ENCODE data around the gene STX12.

Gene STX12

DNA sequence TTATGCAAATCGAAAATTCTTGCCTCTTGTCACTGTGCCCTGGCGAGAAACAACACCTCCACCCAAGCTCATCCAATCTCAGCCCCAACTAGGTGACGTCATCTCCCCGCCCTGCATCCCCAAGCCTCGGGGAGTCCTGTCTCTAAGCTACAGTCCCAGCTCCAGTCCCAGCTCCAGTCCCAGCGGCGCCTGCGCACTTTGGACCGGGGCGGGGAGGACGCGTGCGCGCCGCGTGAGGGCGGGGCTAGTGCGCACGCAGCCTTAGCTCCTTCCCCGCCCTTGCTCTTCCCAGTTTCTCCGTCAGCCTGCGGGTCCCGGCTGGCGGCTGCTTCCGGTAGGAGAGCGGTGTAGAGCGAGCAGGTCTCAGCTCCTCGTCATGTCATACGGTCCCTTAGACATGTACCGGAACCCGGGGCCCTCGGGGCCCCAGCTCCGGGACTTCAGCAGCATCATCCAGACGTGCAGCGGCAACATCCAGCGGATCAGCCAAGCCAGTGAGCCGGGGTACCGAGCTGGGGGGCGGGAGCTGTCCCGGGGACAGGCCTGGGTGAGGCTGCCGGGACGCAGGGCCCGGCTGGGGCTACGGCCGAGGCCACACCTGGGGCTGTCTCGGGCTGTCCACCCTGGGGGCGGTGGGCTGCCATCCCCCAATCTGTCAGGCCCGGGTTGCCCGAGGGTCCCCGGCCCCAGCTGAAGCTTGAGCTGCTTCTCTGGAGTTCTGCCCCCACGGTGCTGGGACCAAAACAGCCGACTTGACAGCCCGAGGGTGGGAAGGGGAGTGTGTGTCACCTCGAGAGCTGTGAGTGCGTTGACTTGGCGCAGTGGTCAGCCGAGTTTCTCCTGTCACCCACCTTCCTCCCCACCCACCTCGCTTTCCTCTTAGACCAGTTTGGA lies at the start of gene STX12:
TSS of gene STX12 (plus strand) at position 288 of the 894 bp plus-strand sequence. CDS start at position 377, 89 bp downstream.
- peak; percentile 95 to 98 (median 98) for DNase-seq (ENCODE audit: low read depth in 4 of 4, low spot score in 1 of 4)

DNA sequence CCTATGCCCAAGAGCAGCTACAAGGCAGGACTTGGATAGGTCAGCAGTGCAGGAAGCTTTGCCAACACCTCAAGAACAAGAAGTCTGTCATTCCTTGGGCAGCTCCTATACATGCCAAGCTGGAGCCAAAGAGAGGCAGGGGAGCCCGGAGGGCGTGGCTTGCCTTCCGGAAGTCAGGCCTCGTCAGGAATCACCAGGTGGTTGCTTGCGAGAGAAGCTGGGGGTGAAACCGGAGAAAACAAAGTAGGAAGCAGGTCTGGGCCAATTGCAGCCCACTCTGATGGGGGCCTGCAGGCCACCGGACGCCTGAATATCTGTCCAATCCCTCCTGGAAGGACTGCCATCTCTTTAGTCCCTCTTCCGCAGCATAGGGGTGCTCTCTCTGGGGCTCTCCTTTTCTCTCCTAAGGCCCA lies 48.1 kb upstream of the STX12 start:
- DNase-seq (ENCODE audit: low read depth in 4 of 4, low spot score in 1 of 4) = no peak

DNA sequence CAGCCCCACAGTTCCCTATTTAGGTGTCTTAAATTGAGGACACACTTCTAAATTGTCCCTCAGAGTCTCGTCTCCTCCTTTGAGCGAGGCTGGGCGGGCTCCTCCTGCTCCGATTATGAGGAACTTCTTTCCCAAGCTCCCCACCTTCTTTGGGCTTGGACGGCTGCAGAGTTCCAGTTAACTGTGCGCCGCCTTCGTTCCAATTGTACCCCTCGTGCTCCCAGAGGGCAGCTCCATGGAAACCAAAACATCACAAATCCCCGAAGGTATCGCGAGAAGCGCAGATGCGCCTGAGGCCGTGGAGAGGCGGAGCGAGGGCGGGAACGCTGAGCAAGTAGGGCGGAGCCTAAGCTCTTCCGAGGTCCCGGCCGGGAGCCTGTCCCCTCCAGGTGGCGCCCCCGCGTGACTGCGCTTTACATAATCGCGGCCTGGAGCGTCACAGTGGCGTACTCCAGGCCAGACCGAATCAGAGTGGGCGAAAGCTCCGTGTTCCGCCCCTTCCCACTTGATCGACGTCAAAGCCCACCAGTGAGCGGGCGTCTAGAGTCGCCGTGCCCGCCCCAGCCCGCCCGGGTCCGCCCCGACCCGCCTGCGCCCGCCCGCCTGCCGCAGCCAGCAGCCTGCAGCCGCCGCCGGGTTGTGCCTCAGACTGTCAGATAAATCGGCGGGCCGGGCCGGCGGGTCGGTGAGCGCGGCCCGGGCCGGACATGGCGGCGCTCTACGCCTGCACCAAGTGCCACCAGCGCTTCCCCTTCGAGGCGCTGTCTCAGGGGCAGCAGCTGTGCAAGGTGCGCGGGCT lies 47.4 kb upstream of the STX12 start, which contains the start of gene FAM76A:
TSS of gene FAM76A (plus strand) at position 588 of the 799 bp plus-strand sequence. CDS start at position 708, 120 bp downstream.
- DNase-seq (ENCODE audit: low read depth in 4 of 4, low spot score in 1 of 4) = peak; percentile 96 to 99 (median 98)

DNA sequence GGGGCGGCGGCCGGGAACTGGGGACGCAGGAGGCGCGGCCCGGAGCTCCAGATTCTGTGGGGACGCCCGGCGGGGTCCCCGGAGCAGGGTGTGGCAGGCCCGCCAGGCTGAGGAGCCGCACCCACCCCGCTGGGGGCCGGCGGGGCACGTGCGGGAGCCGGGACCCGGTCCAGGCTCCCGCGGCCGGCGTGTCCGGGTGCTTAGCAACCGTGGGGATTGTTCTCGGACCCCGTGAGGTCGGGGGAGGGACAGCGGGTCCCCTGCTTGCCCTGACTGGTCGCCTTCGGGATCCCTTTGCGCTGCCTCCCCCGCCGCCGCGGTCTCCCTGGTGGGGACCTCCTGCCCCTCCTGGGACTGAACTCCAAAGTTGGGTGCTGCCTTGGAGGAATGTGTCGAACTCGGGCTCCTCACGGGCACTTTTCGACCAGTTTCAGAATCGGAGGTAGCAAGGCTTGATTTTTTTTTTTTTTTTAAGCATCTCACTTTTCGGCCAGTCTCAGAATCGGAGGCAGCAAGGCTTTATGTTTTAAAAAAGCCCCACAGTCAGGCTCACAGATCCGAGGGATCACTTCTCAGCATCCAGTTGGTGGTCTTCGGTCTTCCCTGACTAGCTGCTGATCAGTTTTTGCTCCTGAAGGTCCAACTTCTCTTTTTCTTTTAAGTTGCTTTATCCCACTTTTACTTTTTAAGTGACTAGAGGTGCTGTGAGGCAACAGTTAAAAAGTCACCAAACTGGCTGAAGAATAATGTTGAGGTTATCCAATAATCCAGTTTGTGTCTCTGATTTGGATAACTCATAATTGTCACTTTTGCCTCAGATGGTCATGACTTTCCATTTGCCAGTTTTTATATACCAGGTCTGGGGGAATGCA lies 46.6 kb upstream of the STX12 start:
- peak in 3 of 4 experiments; percentile 11 to 22 (median 21) for DNase-seq (ENCODE audit: low read depth in 4 of 4, low spot score in 1 of 4)

DNA sequence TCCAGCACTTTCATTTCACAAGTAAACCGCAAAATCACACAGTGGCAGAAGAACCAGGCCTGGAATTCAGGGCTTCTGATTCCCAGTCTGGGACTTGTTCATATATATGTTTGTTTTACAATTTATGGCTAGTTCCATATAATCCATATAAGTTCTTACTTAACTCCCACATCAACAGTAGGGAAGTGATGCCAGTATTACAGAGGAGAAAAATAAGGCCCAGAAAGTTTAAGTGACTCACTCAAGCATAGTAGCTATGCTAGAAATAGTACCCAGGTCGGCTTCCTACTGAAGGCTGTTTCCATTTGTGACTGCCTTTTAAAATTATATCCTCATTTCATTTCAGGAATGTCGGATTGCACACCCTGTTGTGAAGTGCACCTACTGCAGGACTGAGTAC lies 45.9 kb upstream of the STX12 start:
- DNase-seq (ENCODE audit: low read depth in 4 of 4, low spot score in 1 of 4) = no peak

DNA sequence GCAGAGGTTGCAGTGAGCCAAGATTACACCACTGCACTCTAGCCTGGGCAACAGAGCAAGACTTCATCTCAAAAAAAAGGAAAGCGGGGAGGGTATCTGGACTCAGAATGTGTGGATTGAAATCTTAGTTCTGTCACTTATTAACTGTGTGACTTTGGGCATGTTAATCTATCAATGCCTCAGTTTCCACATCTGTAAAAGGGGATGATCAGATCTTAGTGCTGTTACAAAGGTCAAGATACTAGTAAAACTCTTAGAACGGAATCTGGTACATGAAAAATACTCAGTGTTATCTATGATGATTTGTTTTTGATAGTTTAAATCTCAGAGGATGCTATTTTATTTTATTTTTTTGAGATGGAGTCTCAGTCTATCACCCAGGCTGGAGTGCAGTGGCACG lies 36.8 kb upstream of the STX12 start:
- no peak for DNase-seq (ENCODE audit: low read depth in 4 of 4, low spot score in 1 of 4)

DNA sequence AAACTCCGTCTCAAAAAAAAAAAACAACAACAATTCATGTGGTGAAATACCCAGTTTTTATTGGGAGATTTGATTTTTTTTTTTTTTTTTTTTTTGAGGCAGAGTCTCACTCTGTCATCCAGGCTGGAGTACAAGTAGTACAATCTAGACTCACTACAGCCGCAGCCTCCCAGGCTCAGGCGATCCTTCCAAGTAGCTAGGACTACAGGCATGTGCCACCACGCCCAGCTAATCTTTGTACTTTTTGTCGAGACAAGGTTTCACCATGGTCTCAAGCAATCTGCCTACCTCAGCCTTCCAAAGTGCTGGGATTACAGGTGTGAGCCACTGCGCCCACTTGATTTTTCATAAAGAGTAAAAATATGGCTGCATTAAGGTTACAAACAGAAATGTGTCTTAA lies 31.9 kb upstream of the STX12 start:
- no peak for DNase-seq (ENCODE audit: low read depth in 4 of 4, low spot score in 1 of 4)

DNA sequence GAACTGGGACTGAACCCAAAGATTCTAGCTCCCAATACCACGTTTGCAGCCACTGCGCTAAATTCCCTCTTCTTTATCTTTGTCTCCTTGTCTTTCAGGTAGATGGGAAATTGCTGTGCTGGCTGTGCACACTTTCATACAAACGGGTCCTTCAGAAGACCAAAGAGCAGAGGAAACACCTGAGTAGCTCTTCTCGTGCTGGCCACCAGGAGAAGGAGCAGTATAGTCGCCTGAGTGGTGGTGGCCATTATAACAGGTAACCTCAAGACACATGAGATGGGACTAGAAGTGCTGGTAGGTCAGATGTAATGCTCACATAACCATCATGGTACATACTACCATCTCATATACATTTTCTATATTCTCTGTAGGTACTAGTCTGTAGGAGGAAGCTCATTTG lies 28.5 kb upstream of the STX12 start:
- DNase-seq (ENCODE audit: low read depth in 4 of 4, low spot score in 1 of 4) = no peak

DNA sequence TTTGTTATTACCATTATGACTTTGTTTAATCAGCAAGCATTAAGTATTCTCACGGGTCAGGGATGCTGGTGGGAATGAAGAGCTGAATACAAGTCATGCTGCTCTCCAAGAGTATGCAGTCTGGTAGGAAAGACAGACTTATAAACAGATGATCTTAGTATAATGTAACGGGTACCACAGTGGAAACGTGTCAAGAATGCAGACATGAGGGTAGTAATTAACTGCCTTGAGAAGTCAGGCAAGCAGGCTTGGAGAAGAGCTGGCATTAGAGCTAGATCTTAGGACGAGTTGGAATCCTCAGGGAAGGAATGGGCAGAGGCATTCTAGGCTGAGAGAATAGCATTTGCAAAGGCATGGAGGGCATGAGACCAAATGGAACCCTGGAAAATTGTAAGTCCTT lies 27.6 kb upstream of the STX12 start:
- no peak for DNase-seq (ENCODE audit: low read depth in 4 of 4, low spot score in 1 of 4)

DNA sequence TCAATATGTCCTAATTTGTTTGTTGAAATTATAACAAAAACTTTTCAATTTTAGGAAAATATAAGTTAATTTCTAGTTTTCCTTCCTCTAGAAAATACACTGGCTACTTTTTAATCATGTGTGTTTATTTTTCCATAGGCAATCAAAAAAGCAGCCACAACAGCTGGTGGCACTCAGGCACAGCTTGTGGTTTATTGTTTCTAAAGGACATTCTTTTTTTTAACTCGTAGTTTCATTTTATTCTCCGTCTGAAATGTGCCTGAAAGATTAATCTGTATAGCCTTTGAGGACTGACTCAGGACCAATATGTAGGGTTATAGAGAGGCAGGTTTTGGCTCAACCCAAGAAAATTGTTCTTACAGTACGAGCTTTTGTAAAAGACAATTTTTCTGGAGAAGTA lies 20.7 kb upstream of the STX12 start:
- no peak for DNase-seq (ENCODE audit: low read depth in 4 of 4, low spot score in 1 of 4)

DNA sequence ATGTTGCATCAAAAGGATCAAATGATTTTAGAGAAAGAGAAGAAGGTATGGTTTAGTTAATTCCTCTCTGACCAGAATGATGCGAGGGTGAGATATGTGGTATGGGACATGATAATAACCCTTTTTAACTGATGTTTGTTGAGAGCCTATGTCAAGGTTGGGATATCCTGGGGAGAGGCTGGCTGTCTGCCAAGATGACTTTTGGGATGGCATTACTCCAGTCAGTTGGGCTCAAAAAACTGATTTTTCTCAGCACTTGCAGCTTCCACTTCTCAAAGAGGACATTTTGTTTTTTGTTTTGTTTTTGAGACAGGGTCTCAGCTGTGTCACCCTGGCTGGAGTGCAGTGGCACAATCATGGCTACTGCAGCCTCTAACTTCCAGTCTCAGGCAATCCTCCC lies 17.7 kb upstream of the STX12 start:
- DNase-seq (ENCODE audit: low read depth in 4 of 4, low spot score in 1 of 4) = no peak

DNA sequence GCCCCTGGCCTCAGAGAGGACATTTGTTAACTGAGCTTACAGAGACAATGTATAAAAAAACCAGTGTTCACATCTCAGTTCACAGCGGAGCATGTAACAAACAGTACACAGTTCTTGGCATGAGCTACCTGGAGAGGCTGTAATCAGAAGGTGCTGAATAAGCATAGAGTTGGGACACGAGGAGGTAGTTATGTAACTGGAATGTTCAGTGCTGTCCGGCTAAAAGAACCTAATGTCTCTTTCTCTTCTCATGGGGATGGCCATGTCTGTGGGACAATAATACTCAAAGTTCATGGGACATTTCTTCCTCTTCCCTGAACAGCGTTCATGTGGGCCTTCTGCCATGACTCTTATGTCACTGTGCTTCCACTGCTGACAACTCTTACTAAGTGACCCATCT lies 17.2 kb upstream of the STX12 start:
- no peak for DNase-seq (ENCODE audit: low read depth in 4 of 4, low spot score in 1 of 4)

DNA sequence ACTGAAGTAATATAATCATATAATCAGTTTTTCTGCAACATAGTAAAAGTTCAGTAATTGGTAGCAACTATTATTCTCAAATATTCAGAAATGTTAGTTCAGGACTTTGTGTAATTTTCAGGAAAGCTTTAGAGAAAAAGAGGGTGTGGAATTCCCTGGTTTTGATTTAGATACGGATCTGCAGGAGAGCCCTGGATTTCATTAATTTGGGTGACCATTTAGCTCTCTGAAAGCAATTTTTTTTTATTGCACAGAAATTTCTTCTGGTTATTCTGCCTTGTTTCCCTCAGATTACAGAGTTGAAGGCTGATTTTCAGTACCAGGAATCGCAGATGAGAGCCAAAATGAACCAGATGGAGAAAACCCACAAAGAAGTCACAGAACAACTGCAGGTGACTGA lies 13.8 kb upstream of the STX12 start:
- no peak for DNase-seq (ENCODE audit: low read depth in 4 of 4, low spot score in 1 of 4)

DNA sequence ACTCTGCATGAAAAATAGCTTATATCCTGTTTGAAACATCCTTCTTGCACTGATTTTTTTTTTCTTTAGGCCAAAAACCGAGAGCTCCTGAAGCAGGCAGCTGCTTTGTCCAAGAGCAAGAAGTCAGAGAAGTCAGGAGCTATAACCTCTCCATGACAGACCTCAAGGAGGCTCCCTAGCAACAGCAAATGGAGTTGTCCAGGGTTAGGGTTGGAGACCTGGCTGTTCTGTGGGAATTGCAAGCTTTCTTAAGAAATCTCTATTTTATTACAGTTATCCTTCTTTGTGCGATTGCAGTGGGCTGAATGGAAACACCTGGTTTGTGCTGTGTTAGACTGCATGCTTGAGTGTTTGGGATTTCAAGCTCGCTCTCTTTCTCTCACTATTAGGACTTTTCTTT lies 12.6 kb upstream of the STX12 start:
- DNase-seq (ENCODE audit: low read depth in 4 of 4, low spot score in 1 of 4) = no peak

DNA sequence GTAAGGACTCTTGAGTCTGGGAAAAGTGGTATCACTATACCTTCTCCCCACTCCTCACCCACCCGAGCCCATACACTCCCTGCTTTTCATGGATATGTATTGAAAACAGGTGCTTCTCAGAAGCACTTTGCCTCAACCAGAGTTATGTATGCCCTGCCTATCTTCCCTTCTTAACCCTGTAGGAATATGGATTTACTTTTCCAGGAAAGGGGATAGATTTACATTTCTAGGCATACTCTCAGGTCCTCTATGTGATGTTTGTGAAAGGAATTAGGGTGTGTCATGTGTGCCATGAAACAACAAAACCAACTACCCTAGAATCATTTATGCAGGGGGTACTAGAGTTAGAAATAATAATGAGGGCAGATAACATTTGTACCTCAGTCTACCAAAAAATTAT lies 11.0 kb upstream of the STX12 start:
- no peak for DNase-seq (ENCODE audit: low read depth in 4 of 4, low spot score in 1 of 4)

DNA sequence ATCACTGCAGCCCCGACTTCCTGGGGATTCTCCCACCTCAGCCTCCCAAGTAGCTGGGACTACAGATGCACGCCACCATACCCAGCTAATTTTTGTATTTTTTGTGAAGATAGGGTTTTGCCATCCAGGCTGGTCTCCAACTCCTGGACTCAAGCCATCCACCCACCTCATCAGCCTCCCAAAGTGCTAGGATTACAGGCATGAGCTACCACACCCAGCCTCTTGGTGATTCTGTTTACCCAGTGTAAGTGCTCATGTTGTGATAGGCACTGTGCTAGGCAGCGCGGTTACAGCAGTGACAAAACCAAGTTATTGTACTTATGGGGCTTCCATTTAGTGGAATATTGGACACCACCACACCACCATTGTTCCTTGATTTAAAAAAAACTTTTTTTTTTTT lies 9.7 kb upstream of the STX12 start:
- DNase-seq (ENCODE audit: low read depth in 4 of 4, low spot score in 1 of 4) = no peak

DNA sequence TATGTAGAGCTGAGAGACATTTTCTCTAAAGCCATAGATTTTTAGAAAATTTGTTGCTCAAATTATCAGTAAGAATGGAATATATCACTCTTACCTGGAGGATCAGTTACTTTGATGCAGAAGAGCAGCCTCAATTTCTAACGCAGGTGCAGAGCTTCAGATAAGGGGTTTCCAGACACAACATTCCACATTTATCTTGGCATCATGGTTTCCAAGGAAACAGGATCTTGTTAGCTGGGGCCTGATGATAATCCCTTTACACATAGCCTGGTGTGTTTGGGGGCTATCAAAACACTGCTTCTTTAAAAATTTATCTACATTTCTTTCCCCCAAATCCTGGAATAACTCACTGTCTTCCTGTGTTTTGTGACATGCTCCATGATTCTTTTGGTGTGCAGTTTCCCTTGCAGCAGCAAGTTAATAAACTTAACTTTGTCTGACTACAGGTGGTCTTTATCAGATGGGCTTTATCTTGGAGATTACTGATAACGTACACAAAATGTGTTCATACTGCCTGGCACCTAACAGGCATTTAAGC lies 2.7 kb upstream of the STX12 start:
- no peak for DNase-seq (ENCODE audit: low read depth in 4 of 4, low spot score in 1 of 4)

DNA sequence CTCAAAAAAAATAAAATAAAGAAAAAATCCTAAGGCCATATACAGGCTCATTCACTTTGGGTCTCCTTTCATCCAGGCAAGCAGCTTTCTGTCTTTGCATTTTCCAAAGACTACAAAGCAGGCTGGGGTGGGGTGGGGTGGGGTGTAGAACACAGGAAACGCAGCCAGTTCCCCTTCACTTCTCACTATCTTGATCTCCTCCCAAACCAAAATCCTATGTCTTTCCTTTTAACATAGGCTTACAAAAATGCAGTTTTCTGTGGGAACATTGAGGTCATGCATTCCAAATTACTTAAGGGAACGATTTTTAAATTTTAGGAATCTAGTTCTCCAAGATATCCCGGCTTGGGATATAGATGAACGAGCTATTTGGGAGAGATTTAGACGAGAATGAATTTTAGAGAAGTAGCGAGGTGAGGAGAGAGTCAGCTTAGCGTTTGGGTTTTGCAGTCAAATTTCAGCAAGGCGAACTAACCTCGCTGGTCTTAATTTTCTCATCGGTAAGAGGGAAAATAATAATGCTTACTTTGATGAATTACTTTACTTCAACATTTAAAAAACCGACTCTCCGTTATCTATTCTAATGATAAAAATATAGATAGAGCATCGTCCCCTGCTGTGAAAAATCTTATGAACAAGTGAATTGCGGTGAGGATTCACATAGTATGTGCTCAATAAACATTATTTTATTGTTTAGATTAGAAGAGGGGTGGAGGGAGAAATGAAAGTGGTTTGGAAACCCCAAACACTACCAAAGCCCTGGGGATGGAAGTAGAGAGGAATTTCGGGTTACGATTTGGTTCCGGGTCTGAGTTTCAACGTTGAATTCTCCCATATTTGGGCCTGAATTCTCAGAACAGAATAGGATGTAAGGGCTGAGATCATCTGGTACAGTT lies 735 bp upstream of the STX12 start:
- no peak for DNase-seq (ENCODE audit: low read depth in 4 of 4, low spot score in 1 of 4)

DNA sequence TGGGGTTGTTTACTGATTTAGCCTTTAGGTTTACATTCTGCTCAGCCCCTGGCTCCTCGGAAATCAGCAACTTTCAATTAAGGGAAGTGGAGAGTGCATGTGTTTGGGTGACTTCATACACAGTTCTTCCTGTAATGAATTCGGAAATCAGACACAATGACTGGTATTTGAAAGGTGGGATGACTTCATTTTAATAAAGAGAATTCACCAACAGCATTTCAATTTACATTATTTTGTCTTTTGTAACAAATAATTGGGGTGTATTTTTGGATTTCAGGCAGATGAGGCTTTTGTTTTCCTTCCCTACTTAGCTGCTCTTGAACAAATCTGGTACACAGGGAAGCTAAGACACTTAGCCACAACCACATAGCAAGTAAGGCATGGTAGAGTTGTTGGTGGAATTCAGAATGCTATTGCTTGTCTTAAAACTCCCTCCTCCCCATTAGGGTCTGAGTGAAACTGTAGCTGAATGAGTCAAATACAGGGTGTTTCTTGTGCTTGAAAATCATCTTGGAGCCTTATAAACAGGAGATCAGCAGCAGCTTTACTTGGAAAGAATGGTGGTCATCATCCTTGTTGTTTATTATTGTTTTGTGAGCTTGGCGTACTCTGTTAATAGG lies 917 bp downstream of the STX12 start:
- DNase-seq (ENCODE audit: low read depth in 4 of 4, low spot score in 1 of 4) = no peak
